ENCODE results near the gene ODF4.

GRCh38 chr17:8311131-8311790, 28.4 kb upstream of the ODF4 start:
- TF ChIP-seq CTCF (IDR thresholded peaks at IDR 0.05) (no peak), POLR2A (IDR thresholded peaks at IDR 0.05) (no peak)

All from ovary (tissue), 3 donors.